ENCODE results near the gene TLL2. TPM values are rescaled to one million over a fixed set of nuclear protein-coding genes. Genes with fewer than 3 reads are reported as not detected.

The TLL2 gene
- polyA plus RNA-seq, 2 of the 4 experiments (the other 2 are of a cell fraction): 0.08 to 0.13 TPM

- H3K4me1 ChIP-seq: no peaks in the 10 kb centered on the region
- DNase-seq (ENCODE audit: low read depth in 1 of 2, low spot score in 1 of 2) (no peak), ATAC-seq (peak in 1 of 2 experiments; percentile 66; a peak in 3 of 6 replicates), FAIRE-seq (no peak)
- H3K9me3 ChIP-seq: no peaks in the 10 kb centered on the region
- 38% methylated on average over 16 of the region's 16 CpGs for WGBS (ENCODE audit: missing lambda C conversion rate)
- CTCF ChIA-PET: interaction anchor here (1.2 to 3.5 kb wide), 3 partner anchors 32 to 111 kb away, joined by 4 to 10 read pairs (median 7); partner anchors contain the start of gene TLL2
- no peak for TF ChIP-seq FOSL2 (IDR thresholded peaks at IDR 0.05)
- no peak for TF ChIP-seq FOSL2 (CRISPR knock-in tag; IDR thresholded peaks at IDR 0.05)
- TF ChIP-seq REST (IDR thresholded peaks at IDR 0.05): no peak
- no peak for TF ChIP-seq ZSCAN20 (CRISPR knock-in tag; IDR thresholded peaks at IDR 0.05)
- TF ChIP-seq EHF (CRISPR knock-in tag; IDR thresholded peaks at IDR 0.05): no peak
- TF ChIP-seq TFCP2L1 (CRISPR knock-in tag; IDR thresholded peaks at IDR 0.05): no peak
- no peak for TF ChIP-seq BCL3 (IDR thresholded peaks at IDR 0.05)
- TF ChIP-seq MYC (IDR thresholded peaks at IDR 0.05; ENCODE audit: borderline replicate concordance, low read length): no peak
- no peak for TF ChIP-seq HEYL (CRISPR knock-in tag; IDR thresholded peaks at IDR 0.05)
- no peak for TF ChIP-seq RARB (CRISPR knock-in tag; IDR thresholded peaks at IDR 0.05)
- TF ChIP-seq USF2 (IDR thresholded peaks at IDR 0.05): no peak
- no peak for TF ChIP-seq ESRRA (IDR thresholded peaks at IDR 0.05; ENCODE audit: borderline replicate concordance, low read length)
- no peak for TF ChIP-seq CEBPB (IDR thresholded peaks at IDR 0.05)
- TF ChIP-seq CBX8 (IDR thresholded peaks at IDR 0.05): no peak
- TF ChIP-seq PHF8 (IDR thresholded peaks at IDR 0.05; ENCODE audit: borderline replicate concordance, low read depth): no peak
- TF ChIP-seq TP53 (CRISPR knock-in tag; IDR thresholded peaks at IDR 0.05): no peak
- no peak for TF ChIP-seq JUN (IDR thresholded peaks at IDR 0.05)
- TF ChIP-seq ZFP36 (IDR thresholded peaks at IDR 0.05; ENCODE audit: borderline replicate concordance, partially characterized antibody): no peak
- no peak for TF ChIP-seq POLR2AphosphoS2 (conservative IDR thresholded peaks at IDR 0.05; ENCODE audit: low read length)
- no peak for TF ChIP-seq ZNF302 (CRISPR knock-in tag; IDR thresholded peaks at IDR 0.05)
- no peak overlapping the region for H3K4me3 ChIP-seq
- H3K4me2 ChIP-seq: no peak overlapping the region
- POLR2A ChIA-PET: no interaction called here
- no peak overlapping the region for H3K27ac ChIP-seq
Observed at GRCh38 chr10:96402417-96403305, 111.1 kb downstream of the TLL2 start.

- Histone ChIP-seq H3K4me3 (no peak overlapping the region), H3K4me1 (no peaks in the 10 kb centered on the region), H3K4me2 (no peak overlapping the region), H3K9me3 (no peaks in the 10 kb centered on the region), H3K27ac (no peak overlapping the region)
- ChIA-PET POLR2A (no interaction called here), CTCF (no interaction called here)
- DNase-seq (ENCODE audit: low read depth in 1 of 2, low spot score in 1 of 2) (no peak), ATAC-seq (no peak), FAIRE-seq (no peak)
- TF ChIP-seq ZSCAN20 (CRISPR knock-in tag; IDR thresholded peaks at IDR 0.05) (no peak), NPAS2 (CRISPR knock-in tag; IDR thresholded peaks at IDR 0.05; ENCODE audit: borderline replicate concordance) (no peak), HES2 (IDR thresholded peaks at IDR 0.05) (no peak), EHF (CRISPR knock-in tag; IDR thresholded peaks at IDR 0.05) (no peak), EP300 (IDR thresholded peaks at IDR 0.05) (no peak), RNF2 (IDR thresholded peaks at IDR 0.05; ENCODE audit: borderline replicate concordance, low read depth) (no peak)
- 60% methylated on average over 7 of the region's 7 CpGs for WGBS (ENCODE audit: missing lambda C conversion rate)
Observed at GRCh38 chr10:96401036-96401435, 112.7 kb downstream of the TLL2 start.
